ENCODE measurements around the gene TMEM63A.
"Not testable (repeated sequence)": the region's sequence is repeated elsewhere in the genome, so short reads cannot be mapped to it uniquely, and the experiment has no call there.

TMEM63A gene

GRCh38 chr1:225842788-225843425, 39.3 kb downstream of the TMEM63A start:
- no peak for DNase-seq

DNA sequence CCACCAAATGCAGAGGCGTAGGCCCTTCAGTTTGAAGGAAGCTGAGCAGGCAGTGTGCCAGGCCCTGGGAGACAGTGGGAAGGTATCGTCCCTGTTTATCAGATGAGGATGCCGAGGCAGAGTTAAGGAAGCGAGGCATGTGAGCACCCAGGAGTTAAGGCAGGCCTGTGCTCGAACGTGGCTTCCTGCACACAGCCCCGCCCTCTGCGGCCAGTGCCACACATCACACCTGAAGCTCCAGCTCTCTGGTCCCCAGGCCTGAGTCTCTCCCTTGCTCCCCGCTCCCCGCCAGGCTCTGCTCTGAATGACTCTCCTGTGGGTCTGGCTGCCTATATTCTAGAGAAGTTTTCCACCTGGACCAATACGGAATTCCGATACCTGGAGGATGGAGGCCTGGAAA, 40.1 kb downstream of the TMEM63A start:
- DNase-seq, result no peak

DNA sequence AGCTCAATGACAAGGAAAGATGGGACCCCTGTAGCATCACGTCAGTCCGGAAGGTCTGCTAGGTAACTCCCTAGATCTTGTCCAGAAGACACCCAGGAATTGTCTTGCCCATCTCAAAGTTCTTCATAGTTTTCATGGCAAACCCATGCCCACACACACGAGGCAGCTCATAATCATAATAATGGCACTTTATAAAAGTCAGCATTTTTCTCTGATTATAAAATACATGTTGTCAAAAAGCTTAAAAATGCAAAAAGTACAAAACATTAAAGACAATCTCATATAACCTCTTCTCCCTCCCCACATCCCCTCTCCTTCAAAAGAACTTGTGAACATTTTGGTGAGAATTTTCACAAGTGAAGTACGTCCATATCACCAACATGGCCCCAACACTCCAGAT, 41.5 kb downstream of the TMEM63A start:
- DNase-seq, result no peak

DNA sequence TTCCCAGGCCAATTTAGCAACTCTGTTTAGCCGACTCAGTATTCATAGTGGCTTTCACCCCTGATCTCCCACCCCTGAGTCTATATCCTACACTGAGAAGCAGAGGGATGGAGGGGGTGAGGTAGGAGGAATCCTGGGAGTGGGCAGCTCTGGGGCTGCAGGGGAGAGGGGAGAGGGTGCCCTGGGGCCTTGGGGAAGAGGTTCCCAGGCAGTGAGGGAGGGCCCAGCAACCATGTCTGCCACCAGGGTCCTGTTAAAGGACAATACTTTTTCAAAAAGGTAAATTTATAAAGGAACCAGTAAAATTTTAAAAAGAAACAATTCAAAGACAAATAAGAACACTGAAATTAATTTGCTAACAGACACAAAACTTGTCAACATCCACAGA, 42.0 kb downstream of the TMEM63A start:
- DNase-seq, result no peak

- DNase-seq, result no peak
Observed at GRCh38 chr1:225838793-225839192, 43.4 kb downstream of the TMEM63A start.

GRCh38 chr1:225836296-225836695, 45.9 kb downstream of the TMEM63A start:
- DNase-seq, result not testable (repeated sequence)

- no peak for DNase-seq
Observed at GRCh38 chr1:225835856-225836255, 46.3 kb downstream of the TMEM63A start.

- no peak for DNase-seq
Observed at GRCh38 chr1:225834417-225835329, 47.5 kb downstream of the TMEM63A start.

DNA sequence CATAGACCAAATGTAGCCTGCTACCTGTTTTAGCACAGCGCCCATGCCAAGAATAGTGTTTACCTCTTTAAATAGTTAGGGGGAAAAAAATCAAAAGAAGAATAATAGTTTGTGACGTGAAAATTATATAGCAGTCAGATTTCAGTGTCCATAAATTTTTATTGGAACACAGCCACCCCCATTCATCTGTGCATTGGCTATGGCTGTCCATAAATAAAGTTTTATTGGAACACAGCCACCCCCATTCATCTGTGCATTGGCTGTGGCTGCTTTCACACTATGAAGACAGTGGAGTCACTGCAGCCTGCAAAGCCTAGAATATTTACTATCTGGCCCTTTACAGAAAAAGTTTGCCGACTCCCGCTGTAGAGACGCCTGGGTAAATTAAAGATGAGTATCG, 51.3 kb downstream of the TMEM63A start:
- no peak for DNase-seq

DNA sequence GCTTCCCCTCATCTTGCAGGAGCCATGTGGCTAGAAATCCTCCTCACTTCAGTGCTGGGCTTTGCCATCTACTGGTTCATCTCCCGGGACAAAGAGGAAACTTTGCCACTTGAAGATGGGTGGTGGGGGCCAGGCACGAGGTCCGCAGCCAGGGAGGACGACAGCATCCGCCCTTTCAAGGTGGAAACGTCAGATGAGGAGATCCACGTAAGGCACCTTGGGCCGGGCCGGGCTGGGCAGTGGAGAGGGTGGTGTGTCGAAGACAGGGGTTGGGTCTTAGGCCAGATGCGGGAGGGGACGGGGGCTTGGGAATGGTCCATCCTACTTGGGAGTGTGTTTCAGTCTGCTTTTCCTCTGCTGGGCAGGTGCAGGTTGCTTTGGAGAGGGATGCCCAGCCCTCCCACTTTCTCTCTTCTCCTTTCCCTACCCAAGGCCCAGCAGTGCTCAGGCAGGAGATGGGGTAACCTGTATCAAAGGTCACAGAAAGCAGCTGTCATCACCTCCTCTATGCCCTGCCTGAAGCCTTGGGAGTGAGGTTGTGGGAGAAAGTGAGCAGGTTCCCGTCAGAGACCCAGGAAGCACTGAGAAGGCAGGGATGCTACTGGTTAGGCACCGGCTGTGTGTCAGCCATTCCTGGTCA, 53.4 kb downstream of the TMEM63A start:
- no peak for DNase-seq

- DNase-seq, result no peak
Observed at GRCh38 chr1:225827076-225827475, 55.1 kb downstream of the TMEM63A start.

DNA sequence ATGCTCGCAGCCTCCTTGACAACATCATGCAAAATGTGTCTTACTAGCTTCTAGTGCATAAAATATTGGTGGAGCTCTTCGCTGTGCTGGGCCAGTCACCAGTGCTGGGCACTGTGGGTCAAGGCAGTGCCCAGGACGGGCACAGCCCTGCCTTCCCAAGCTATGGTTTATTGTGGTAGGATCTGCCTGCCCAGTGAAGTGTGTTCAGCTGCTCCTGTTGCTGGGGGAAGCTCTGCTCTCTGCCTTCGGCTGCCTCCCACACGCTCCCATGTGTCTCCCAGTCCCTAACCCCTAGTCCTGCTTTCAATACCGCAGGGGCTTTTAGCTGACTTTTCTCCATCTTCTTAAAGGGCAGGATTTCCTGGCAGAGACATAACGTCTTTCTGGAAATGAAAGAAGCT, 56.6 kb downstream of the TMEM63A start:
- no peak for DNase-seq

DNA sequence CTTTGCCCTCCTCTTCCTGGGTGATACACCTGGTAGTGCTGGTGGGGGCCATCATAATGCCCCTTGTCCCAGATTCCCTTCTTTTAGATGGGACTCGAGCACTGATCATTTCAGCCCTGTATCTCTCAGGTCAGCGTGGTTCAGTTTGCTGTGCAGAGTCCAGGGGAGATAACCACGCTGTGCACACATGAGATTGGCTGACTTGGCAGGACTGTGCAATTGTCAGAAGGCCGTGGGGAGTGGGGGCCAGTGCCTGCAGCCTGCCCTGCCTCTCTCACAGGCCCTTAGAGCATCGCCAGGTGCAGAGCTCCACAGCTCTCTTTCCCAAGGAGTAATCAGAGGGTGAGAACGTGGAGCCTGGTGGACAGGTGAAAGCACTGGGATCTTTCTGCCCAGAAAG, 57.1 kb downstream of the TMEM63A start:
- DNase-seq, result no peak

DNA sequence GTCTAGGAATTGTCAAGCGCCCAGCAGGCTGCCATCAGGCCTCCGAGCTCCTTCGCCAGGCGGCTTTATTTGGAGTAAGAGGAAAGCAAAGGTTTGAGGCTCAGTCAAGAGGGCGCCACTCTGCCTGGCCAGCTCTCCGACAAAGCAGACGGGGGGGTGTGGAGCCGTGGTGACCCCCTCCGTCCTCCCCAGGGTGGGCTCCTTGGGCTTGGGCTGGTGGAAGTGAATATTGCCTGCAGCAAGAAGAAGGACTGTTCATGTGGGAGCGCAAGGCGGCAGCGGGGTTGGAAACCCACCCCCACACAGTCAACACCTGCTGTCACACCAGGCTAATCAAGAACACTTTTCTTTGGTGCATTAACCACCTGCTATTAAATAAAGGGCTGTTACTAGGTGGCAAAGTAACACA, 57.6 kb downstream of the TMEM63A start:
- no peak for DNase-seq

- no peak for DNase-seq
Observed at GRCh38 chr1:225823811-225824261, 58.3 kb downstream of the TMEM63A start.

DNA sequence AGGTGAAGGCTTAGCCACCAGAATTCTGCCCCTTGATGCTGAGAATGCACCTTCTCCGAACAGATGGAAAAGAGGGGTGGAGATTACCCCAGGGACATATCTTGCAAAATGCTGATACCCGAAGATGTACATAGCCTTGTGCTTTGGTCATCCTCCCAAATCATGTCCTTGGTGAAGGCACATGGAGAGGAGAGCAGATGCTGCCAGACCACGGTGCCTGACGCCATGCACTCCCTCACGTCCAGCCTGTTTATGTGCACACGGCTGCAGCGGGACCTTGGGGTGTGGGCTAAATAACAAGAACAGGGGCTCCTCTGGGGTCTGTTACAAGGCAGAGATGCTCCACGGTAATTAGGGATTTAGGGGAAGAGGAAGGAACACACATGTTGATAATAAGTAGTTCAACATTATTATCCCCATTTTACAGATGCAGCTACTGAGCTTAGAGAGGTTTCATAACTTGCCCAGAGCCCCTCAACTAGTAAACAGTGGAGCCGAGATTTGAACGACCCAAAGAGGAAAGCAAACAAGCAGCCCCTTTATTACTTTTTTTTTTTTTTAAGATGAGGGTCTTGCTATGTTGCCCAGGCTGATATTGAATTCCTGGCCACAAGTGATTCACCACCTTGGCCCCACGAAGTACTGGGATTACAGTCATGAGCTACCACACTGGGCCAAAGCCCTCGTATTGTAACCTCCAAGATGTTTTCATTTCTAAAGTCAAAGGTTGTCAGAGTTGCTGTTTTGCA, 59.4 kb downstream of the TMEM63A start:
- no peak for DNase-seq

DNA sequence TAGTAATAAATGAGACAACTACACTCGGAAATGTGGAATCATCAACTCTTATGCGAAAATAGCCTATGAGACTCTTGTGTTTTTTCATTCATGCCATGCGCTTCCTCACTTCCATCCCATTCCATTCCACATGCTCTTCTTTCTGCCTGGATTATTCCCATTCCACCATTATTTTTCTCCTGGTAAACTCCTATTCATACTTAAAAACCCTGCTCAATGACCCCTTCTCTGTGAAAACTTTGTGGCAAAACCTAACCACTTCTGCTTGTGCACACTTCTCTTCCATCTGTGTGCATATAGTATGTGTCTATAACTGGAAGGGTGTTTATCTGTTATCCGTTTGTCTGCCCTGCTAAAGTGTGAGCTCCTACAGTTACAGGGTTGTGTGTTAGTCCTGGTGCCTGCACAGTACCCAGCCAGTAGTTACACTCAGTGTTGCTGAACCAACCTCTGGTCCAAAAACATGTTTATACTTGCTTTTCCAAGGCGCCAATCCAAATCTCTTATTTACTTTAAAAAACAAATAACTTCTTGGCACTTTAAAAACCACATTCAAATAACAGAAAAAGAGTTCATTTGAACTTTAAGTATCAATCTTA, 61.6 kb downstream of the TMEM63A start:
- DNase-seq, result no peak

GRCh38 chr1:225819346-225820192, 62.6 kb downstream of the TMEM63A start:
- DNase-seq, result no peak

DNA sequence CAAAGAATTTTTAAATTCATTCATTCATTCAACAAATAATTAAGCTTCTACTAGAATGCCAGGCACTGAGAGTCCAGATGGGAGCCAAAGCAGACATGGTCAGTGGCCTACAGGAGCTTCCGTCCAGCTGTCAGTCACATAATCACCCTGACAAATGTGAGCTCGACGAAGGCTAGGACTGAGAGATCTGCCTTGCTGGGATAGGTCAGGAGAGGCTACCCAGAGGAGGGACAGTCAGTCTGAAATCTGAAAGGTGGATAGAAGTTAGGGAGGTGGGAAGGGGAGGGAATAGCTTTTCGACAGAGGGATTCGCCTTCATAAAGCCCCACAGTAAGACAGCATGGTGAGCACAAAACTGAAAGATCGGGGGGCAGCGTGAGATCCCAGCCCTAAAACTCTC, 64.0 kb downstream of the TMEM63A start:
- no peak for DNase-seq

DNA sequence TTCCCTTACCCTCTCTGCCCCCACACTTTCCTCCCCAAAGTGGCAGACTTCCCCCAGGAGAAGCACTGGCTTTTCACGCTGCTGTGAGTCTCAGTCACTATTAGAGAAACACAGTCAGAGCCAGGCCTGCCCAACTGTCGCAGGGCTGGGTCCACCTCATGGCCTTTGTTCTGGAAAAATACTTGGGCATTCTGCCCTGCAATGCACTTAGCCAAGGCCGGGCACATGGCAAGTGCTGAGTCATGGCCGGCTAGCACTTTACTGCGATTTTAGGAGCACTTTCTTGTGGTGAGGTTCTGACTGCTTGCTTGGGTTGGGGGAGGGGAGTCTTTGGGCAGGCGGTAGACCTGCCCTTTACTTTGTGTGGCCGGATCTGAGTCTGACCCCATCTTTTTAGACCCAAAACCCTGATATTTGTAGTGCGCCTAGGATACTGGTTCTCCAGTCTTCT, 64.5 kb downstream of the TMEM63A start:
- DNase-seq, result peak; percentile 4

All from NK-92 treated with Interleukin-12 subunit alpha and Interleukin-12 subunit beta, amount 100 ng/mL, for 24 hours (cell line).